Measurements from ENCODE around the gene ZNF628. TPM values are rescaled to one million over a fixed set of nuclear protein-coding genes. Genes with fewer than 3 reads are reported as not detected.

ZNF628 gene
- total and polyA plus RNA-seq, 2 of the 4 experiments (the other 2 are of a cell fraction), result 0.18 to 1.9 TPM

- Histone ChIP-seq H3K79me1 (ENCODE audit: low read depth in 1 of 2, low read length in 2 of 2) (no peaks in the 10 kb centered on the region), H3K18ac (ENCODE audit: low read depth, low read length) (no peak overlapping the region), H4K20me1 (ENCODE audit: insufficient read depth, low read length) (no peaks in the 10 kb centered on the region), H2BK120ac (ENCODE audit: low read depth, low read length) (no peak overlapping the region), H3K36me3 (ENCODE audit: control insufficient read depth, insufficient read depth, low read length) (no peaks in the 10 kb centered on the region), H3K4me2 (ENCODE audit: low read depth, low read length) (no peak overlapping the region), H3K27me3 (ENCODE audit: control insufficient read depth, insufficient read depth, low read length) (peaks cover 60% of the 10 kb centered on the region), H3K27ac (ENCODE audit: insufficient read depth, low read length) (no peak overlapping the region), H3K9me3 (ENCODE audit: control insufficient read depth, insufficient read depth, low read length) (no peaks in the 10 kb centered on the region), H3K4ac (ENCODE audit: low read depth, low read length) (no peak overlapping the region), H3K56ac (ENCODE audit: extremely low read depth, insufficient read depth, low read length) (no peak overlapping the region), H3K23ac (ENCODE audit: low read depth, low read length) (no peak overlapping the region), H4K91ac (ENCODE audit: insufficient read depth, low read depth, low read length) (no peak overlapping the region), H2BK15ac (ENCODE audit: low read depth, low read length) (no peak overlapping the region), H4K5ac (ENCODE audit: low read depth, low read length) (no peak overlapping the region), H2AK5ac (ENCODE audit: low read depth, low read length) (no peak overlapping the region), H3K4me1 (ENCODE audit: control insufficient read depth, insufficient read depth, low read length) (no peaks in the 10 kb centered on the region), H3K9ac (ENCODE audit: low read depth, low read length) (no peak overlapping the region), H2BK20ac (ENCODE audit: low read depth, low read length) (no peak overlapping the region), H4K8ac (ENCODE audit: low read depth in 2 of 2, low read length in 2 of 2) (no peak overlapping the region), H3K14ac (replicated peaks; ENCODE audit: low read depth, low read length) (no peak overlapping the region), H3K9me1 (ENCODE audit: insufficient read depth, low read length) (no peaks in the 10 kb centered on the region; the same call in 1 of the 2 replicates), H2AFZ (replicated peaks; ENCODE audit: low read length, poor library complexity) (peak overlapping the region; percentile 8), H2BK5ac (ENCODE audit: low read depth, low read length, poor library complexity, severe bottlenecking) (no peak overlapping the region), H3K4me3 (ENCODE audit: insufficient read depth, low read depth, low read length) (no peak overlapping the region), H2AK9ac (replicated peaks; ENCODE audit: low read depth, low read length, poor library complexity) (no peak overlapping the region)
- DNase-seq (no peak), ATAC-seq (ENCODE audit: low read depth) (no peak)
- in situ Hi-C loops (cut with MboI; ENCODE audit: low sequenced_read_pairs) (no loop called here), dilution Hi-C loops (cut with HindIII; ENCODE audit: low sequenced_read_pairs, unreplicated experiment) (no loop called here), intact Hi-C loops (cut with micrococcal nuclease) (no loop called here)
- 7% methylated on average over 11 of the region's 39 CpGs; no CpG with 5 or more reads in 1 of the 2 experiments for WGBS, 2 experiments (ENCODE audit: extremely low coverage in 2 of 2, insufficient read length in 1 of 2)
- ChIA-PET POLR2A (ENCODE audit: unreplicated experiment) (no interaction called here), CTCF (no interaction called here)
- TF ChIP-seq CHD1 (IDR thresholded peaks at IDR 0.05; ENCODE audit: low read depth, low read length) (no peak), USF2 (IDR thresholded peaks at IDR 0.05; ENCODE audit: low read depth, low read length) (no peak), MAFK (IDR thresholded peaks at IDR 0.05; ENCODE audit: low read depth, low read length) (no peak), MXI1 (IDR thresholded peaks at IDR 0.05; ENCODE audit: borderline replicate concordance, low read depth, low read length) (no peak), RCOR1 (IDR thresholded peaks at IDR 0.05; ENCODE audit: insufficient replicate concordance, low read length) (no peak), CTCF (conservative IDR thresholded peaks at IDR 0.05; ENCODE audit: low read depth, low read length) (no peak), SMC3 (IDR thresholded peaks at IDR 0.05; ENCODE audit: low read depth, low read length) (no peak), FOS (IDR thresholded peaks at IDR 0.05; ENCODE audit: low read depth, low read length) (no peak)
- BruUV-seq (replicated peaks), result no TSS peak
These were observed 35.9 kb upstream of the ZNF628 start for GRCh38 chr19:55440411-55441105.
